Liver (tissue), 9 donors: ENCODE data around the gene ATXN7L1. TPM values are rescaled to one million over a fixed set of nuclear protein-coding genes. Genes with fewer than 3 reads are reported as not detected.

Experiments
- DNase-seq: peaks from one replicate; pipeline ENCODE4 v3.0.0-alpha.2; 2017; ENCODE audit warnings: low spot score
- H3K27ac ChIP-seq, 2 donors: one replicate each; pipeline ENCODE4 v1.7.0; 2013; ENCODE audit warnings: inconsistent platforms in 2 of 2, low read length in 2 of 2, control low read depth in 1 of 2, low read depth in 1 of 2, mild to moderate bottlenecking in 1 of 2
- H3K27me3 ChIP-seq, 4 donors: one replicate each; pipeline versions ENCODE4 v1.6.1 to v1.7.0; 2013; ENCODE audit warnings: low read length in 3 of 4, inconsistent platforms in 1 of 4, mild to moderate bottlenecking in 1 of 4, moderate library complexity in 1 of 4; ENCODE audit not compliant: control insufficient read depth in 4 of 4, insufficient read depth in 4 of 4
- H3K36me3 ChIP-seq, 4 donors: one replicate each; pipeline versions ENCODE4 v1.6.1 to v1.7.0; 2013; ENCODE audit warnings: low read length in 3 of 4, mild to moderate bottlenecking in 3 of 4, low read depth in 1 of 4, moderate library complexity in 1 of 4; ENCODE audit not compliant: control insufficient read depth in 4 of 4, insufficient read depth in 3 of 4
- H3K4me1 ChIP-seq, 4 donors: one replicate each; pipeline versions ENCODE4 v1.6.1 to v1.7.0; 2013; ENCODE audit warnings: low read length in 3 of 4, mild to moderate bottlenecking in 3 of 4, moderate library complexity in 1 of 4; ENCODE audit not compliant: control insufficient read depth in 4 of 4, insufficient read depth in 4 of 4
- H3K4me3 ChIP-seq, 3 donors: one replicate each; pipeline versions ENCODE4 v1.6.1 to v1.7.0; 2013; ENCODE audit warnings: low read length in 3 of 3, control low read depth in 1 of 3, low read depth in 1 of 3, mild to moderate bottlenecking in 1 of 3
- H3K9ac ChIP-seq, 2 donors: one replicate each; pipeline ENCODE4 v1.7.0; 2013; ENCODE audit warnings: low read length in 2 of 2, mild to moderate bottlenecking in 2 of 2, moderate library complexity in 2 of 2, control low read depth in 1 of 2, low read depth in 1 of 2
- H3K9me3 ChIP-seq, 4 donors: one replicate each; pipeline versions ENCODE4 v1.6.1 to v1.7.0; 2013; ENCODE audit warnings: low read length in 3 of 4; ENCODE audit not compliant: control insufficient read depth in 4 of 4
- EGR1 ChIP-seq, 2 donors: IDR thresholded peaks; 2 replicates each; pipeline ENCODE4 v1.6.1; 2016 to 2018; ENCODE audit warnings: antibody characterized with exemption in 2 of 2, low read depth in 2 of 2
- FOXA1 ChIP-seq: IDR thresholded peaks from 2 replicates; pipeline ENCODE4 v1.6.1; 2016; ENCODE audit warnings: antibody characterized with exemption
- FOXA2 ChIP-seq: IDR thresholded peaks from 2 replicates; pipeline ENCODE4 v1.6.1; 2016; ENCODE audit warnings: antibody characterized with exemption
- HNF4A ChIP-seq, 2 donors: conservative IDR thresholded peaks; 2 replicates each; pipeline ENCODE4 v1.6.1; 2016; ENCODE audit warnings: antibody characterized with exemption in 2 of 2, mild to moderate bottlenecking in 2 of 2
- NR2F2 ChIP-seq: IDR thresholded peaks from 2 replicates; pipeline ENCODE4 v1.6.1; 2016; ENCODE audit warnings: antibody characterized with exemption
- RAD21 ChIP-seq, 2 donors: IDR thresholded peaks; 2 replicates each; pipeline ENCODE4 v1.6.1; 2016; ENCODE audit warnings: antibody characterized with exemption in 2 of 2, mild to moderate bottlenecking in 2 of 2
- RXRA ChIP-seq, 2 donors: IDR thresholded peaks; 2 replicates each; pipeline ENCODE4 v1.6.1; 2017 to 2018; ENCODE audit warnings: antibody characterized with exemption in 2 of 2, mild to moderate bottlenecking in 1 of 2
- WGBS: extraction: QIAGEN DNeasy Blood & Tissue Kit; methylation state at CpG from one replicate; pipeline ENCODE4 v1.1.7; 2013; 5-methylcytosine and 5-hydroxymethylcytosine counted together
- polyA plus RNA-seq, 2 donors: library from polyadenylated mRNA; stranded (reverse) in 1 of 2; unstranded in 1 of 2; fragments of 200-250 nt in 1 of 2; fragments of >200 nt in 1 of 2; fragmentation: Nextera tagmentation in 1 of 2; extraction: Ambion mirVana in 1 of 2; gene quantifications; one replicate each; pipeline versions ENCODE4 v1.2.1 to v1.2.3, GENCODE V29; 2013 to 2015
- total RNA-seq, 2 donors: library from RNA; depleted of rRNA; stranded (reverse); fragments of >200 nt; gene quantifications; one replicate each; pipeline ENCODE4 v1.2.3, GENCODE V29; 2014
- TF ChIP-seq, protein P1 (sequence below): fragments of 150-350 bp; IDR thresholded peaks from 2 replicates; pipeline ENCODE4 v1.5.1; 2017; ENCODE audit warnings: improper control_type of control experiment, low read depth, low read length; ENCODE audit not compliant: missing input control
- TF ChIP-seq, protein P2 (sequence below): IDR thresholded peaks from 2 replicates; pipeline ENCODE4 v1.6.1; 2016; ENCODE audit warnings: antibody characterized with exemption
- TF ChIP-seq, protein P3 (sequence below): IDR thresholded peaks from 2 replicates; pipeline ENCODE4 v1.6.1; 2016; ENCODE audit warnings: antibody characterized with exemption, mild to moderate bottlenecking
- donor health status: healthy.
- donor health status: healthy.
- donor health status: healthy.
- donor health status: healthy.
- donor health status: healthy.

The ATXN7L1 gene
- total and polyA plus RNA-seq, 4 donors, result 2.1 to 7.4 (median 5.3) TPM

- TF ChIP-seq FOXA1 (no peak), RXRA (IDR thresholded peaks at IDR 0.05) (no peak), FOXA2 (no peak), RAD21 (IDR thresholded peaks at IDR 0.05) (no peak)
- TF ChIP-seq, protein P1, sequence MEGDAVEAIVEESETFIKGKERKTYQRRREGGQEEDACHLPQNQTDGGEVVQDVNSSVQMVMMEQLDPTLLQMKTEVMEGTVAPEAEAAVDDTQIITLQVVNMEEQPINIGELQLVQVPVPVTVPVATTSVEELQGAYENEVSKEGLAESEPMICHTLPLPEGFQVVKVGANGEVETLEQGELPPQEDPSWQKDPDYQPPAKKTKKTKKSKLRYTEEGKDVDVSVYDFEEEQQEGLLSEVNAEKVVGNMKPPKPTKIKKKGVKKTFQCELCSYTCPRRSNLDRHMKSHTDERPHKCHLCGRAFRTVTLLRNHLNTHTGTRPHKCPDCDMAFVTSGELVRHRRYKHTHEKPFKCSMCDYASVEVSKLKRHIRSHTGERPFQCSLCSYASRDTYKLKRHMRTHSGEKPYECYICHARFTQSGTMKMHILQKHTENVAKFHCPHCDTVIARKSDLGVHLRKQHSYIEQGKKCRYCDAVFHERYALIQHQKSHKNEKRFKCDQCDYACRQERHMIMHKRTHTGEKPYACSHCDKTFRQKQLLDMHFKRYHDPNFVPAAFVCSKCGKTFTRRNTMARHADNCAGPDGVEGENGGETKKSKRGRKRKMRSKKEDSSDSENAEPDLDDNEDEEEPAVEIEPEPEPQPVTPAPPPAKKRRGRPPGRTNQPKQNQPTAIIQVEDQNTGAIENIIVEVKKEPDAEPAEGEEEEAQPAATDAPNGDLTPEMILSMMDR, result no peak
These were observed 69.6 kb downstream of the ATXN7L1 start (continued) for GRCh38 chr7:105806592-105807447.

DNA sequence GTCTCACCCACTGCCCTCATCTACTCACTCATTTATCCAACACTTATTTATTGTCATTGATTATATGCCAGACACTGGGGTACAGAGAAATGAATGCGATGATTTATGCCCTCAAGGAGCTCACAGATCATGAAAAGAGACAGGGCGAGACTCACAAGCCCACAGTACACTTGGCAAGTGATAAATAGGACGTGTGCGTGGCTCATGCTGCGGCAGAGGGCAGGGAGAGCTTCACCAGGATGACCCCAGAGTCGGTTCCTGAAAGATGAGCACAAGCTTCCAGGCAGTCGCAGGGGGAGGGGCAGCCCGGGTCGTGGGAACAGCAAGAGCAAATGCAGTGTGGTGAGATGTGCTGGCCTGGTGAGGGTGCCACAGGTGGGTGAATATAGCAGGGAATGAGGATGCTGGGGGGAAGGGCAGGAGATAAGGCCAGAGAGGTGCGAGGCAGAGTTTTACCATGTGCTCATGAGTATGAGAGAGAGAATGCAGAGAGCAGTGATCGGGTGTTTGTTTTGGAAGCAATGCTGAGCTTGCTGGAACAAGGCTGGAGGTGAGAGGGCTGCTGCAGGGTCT is 70.9 kb downstream of the ATXN7L1 start:
- H3K36me3 ChIP-seq, result no peaks in the 10 kb centered on the region
- H3K4me3 ChIP-seq, result no peak overlapping the region
- no peak overlapping the region for H3K27ac ChIP-seq
- DNase-seq, result no peak
- H3K9me3 ChIP-seq, result no peaks in the 10 kb centered on the region
- no peaks in the 10 kb centered on the region for H3K27me3 ChIP-seq
- TF ChIP-seq HNF4A (conservative IDR thresholded peaks at IDR 0.05) (no peak), RAD21 (IDR thresholded peaks at IDR 0.05) (no peak), FOXA1 (no peak), NR2F2 (no peak)
- TF ChIP-seq, protein P2, sequence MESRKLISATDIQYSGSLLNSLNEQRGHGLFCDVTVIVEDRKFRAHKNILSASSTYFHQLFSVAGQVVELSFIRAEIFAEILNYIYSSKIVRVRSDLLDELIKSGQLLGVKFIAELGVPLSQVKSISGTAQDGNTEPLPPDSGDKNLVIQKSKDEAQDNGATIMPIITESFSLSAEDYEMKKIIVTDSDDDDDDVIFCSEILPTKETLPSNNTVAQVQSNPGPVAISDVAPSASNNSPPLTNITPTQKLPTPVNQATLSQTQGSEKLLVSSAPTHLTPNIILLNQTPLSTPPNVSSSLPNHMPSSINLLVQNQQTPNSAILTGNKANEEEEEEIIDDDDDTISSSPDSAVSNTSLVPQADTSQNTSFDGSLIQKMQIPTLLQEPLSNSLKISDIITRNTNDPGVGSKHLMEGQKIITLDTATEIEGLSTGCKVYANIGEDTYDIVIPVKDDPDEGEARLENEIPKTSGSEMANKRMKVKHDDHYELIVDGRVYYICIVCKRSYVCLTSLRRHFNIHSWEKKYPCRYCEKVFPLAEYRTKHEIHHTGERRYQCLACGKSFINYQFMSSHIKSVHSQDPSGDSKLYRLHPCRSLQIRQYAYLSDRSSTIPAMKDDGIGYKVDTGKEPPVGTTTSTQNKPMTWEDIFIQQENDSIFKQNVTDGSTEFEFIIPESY, result no peak
- TF ChIP-seq, protein P3, sequence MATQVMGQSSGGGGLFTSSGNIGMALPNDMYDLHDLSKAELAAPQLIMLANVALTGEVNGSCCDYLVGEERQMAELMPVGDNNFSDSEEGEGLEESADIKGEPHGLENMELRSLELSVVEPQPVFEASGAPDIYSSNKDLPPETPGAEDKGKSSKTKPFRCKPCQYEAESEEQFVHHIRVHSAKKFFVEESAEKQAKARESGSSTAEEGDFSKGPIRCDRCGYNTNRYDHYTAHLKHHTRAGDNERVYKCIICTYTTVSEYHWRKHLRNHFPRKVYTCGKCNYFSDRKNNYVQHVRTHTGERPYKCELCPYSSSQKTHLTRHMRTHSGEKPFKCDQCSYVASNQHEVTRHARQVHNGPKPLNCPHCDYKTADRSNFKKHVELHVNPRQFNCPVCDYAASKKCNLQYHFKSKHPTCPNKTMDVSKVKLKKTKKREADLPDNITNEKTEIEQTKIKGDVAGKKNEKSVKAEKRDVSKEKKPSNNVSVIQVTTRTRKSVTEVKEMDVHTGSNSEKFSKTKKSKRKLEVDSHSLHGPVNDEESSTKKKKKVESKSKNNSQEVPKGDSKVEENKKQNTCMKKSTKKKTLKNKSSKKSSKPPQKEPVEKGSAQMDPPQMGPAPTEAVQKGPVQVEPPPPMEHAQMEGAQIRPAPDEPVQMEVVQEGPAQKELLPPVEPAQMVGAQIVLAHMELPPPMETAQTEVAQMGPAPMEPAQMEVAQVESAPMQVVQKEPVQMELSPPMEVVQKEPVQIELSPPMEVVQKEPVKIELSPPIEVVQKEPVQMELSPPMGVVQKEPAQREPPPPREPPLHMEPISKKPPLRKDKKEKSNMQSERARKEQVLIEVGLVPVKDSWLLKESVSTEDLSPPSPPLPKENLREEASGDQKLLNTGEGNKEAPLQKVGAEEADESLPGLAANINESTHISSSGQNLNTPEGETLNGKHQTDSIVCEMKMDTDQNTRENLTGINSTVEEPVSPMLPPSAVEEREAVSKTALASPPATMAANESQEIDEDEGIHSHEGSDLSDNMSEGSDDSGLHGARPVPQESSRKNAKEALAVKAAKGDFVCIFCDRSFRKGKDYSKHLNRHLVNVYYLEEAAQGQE, result no peak
- peaks cover 11 to 29% (median 20%) of the 10 kb centered on the region in 4 donors for H3K4me1 ChIP-seq
- H3K9ac ChIP-seq, result no peak overlapping the region
- 76% methylated on average over 11 of the region's 11 CpGs for WGBS

GRCh38 chr7:105803429-105803736 is 73.0 kb downstream of the ATXN7L1 start:
- no peaks in the 10 kb centered on the region for H3K27me3 ChIP-seq
- H3K4me3 ChIP-seq, result no peak overlapping the region
- WGBS, result 94% methylated on average over 2 of the region's 2 CpGs
- H3K9ac ChIP-seq, result no peak overlapping the region
- no peaks in the 10 kb centered on the region for H3K9me3 ChIP-seq
- peaks cover 11 to 29% (median 20%) of the 10 kb centered on the region in 4 donors for H3K4me1 ChIP-seq
- TF ChIP-seq FOXA2, result no peak
- no peak for TF ChIP-seq EGR1 (IDR thresholded peaks at IDR 0.05; ENCODE audit: low read depth in 2 of 2)
- no peak for DNase-seq
- H3K36me3 ChIP-seq, result no peaks in the 10 kb centered on the region
- peak overlapping the region; percentile 52 to 68 for H3K27ac ChIP-seq
